Sigmoid colon (tissue), 7 donors: ENCODE measurements around the gene TBC1D9B. TPM values are rescaled to one million over a fixed set of nuclear protein-coding genes. Genes with fewer than 3 reads are reported as not detected.

ENCODE experiments used
- DNase-seq: peaks from one replicate; pipeline ENCODE4 v3.0.0-alpha.2; 2019
- H3K27ac ChIP-seq, 4 donors: fragments of 200-600 bp; sonication (generic); one replicate each; pipeline ENCODE4 v1.5.1; 2016 to 2019; ENCODE audit warnings: mild to moderate bottlenecking in 1 of 4
- H3K27me3 ChIP-seq, 3 donors: fragments of 200-600 bp; sonication (generic); one replicate each; pipeline ENCODE4 v1.5.1; 2019; ENCODE audit warnings: mild to moderate bottlenecking in 1 of 3
- H3K36me3 ChIP-seq, 4 donors: fragments of 200-600 bp; sonication (generic); one replicate each; pipeline ENCODE4 v1.5.1; 2016 to 2019
- H3K4me1 ChIP-seq, 4 donors: fragments of 200-600 bp; sonication (generic); one replicate each; pipeline ENCODE4 v1.5.1; 2017 to 2019
- H3K4me3 ChIP-seq, 4 donors: fragments of 200-600 bp; sonication (generic); one replicate each; pipeline ENCODE4 v1.5.1; 2017 to 2019; ENCODE audit warnings: mild to moderate bottlenecking in 2 of 4, moderate library complexity in 1 of 4
- H3K9me3 ChIP-seq, 4 donors: fragments of 200-600 bp in 3 of 4; sonication (generic) in 3 of 4; one replicate each; pipeline versions ENCODE4 v1.5.1 to v1.6.1; 2013 to 2019
- EP300 ChIP-seq, 4 donors: sonication (generic); formaldehyde crosslinking; IDR thresholded peaks; one replicate each; pipeline ENCODE4 v1.6.1; 2017; ENCODE audit warnings: antibody characterized with exemption in 4 of 4
- POLR2A ChIP-seq, 2 donors: fragments of 450-650 bp; IDR thresholded peaks; one replicate each; pipeline ENCODE4 v1.6.1; 2016; ENCODE audit warnings: antibody characterized with exemption in 2 of 2, mild to moderate bottlenecking in 2 of 2, moderate library complexity in 2 of 2
- POLR2AphosphoS5 ChIP-seq, 4 donors: sonication (generic); formaldehyde crosslinking; IDR thresholded peaks; one replicate each; pipeline ENCODE4 v1.6.1; 2017; ENCODE audit warnings: antibody characterized with exemption in 4 of 4
- WGBS, 2 donors: extraction: QIAGEN DNeasy Blood & Tissue Kit; methylation state at CpG; one replicate each; pipeline ENCODE4 v1.1.7; 2013; 5-methylcytosine and 5-hydroxymethylcytosine counted together
- intact Hi-C: fragments of 100-400 bp; cut with DNase I; formaldehyde crosslinking; loops from one replicate; pipeline ENCODE4 v1.15.1; 2023
- polyA plus RNA-seq, 3 donors: library from polyadenylated mRNA; stranded (reverse); fragments of 200-250 nt; gene quantifications; one replicate each; pipeline ENCODE4 v1.2.3, GENCODE V29; 2013
- total RNA-seq, 4 donors: library from RNA; depleted of rRNA; stranded (reverse); fragments of >200 nt; gene quantifications; one replicate each; pipeline ENCODE4 v1.1.0, GENCODE V29; 2016
- TF ChIP-seq, protein P1 (sequence below), 4 experiments: fragments of 450-650 bp in 3 of 4; fragments of 200-600 bp in 1 of 4; IDR thresholded peaks; one replicate each; pipeline ENCODE4 v1.5.1; 2016 to 2019; ENCODE audit warnings: antibody characterized with exemption in 4 of 4, mild to moderate bottlenecking in 3 of 4, moderate library complexity in 2 of 4
- donor health status: healthy with polysubstance abuse.
- donor health status: Bipolar disorder and iron deficiency.
- donor health status: healthy.

Gene TBC1D9B
- total and polyA plus RNA-seq, 7 donors = 35.4 to 1,545 (median 291) TPM

DNA sequence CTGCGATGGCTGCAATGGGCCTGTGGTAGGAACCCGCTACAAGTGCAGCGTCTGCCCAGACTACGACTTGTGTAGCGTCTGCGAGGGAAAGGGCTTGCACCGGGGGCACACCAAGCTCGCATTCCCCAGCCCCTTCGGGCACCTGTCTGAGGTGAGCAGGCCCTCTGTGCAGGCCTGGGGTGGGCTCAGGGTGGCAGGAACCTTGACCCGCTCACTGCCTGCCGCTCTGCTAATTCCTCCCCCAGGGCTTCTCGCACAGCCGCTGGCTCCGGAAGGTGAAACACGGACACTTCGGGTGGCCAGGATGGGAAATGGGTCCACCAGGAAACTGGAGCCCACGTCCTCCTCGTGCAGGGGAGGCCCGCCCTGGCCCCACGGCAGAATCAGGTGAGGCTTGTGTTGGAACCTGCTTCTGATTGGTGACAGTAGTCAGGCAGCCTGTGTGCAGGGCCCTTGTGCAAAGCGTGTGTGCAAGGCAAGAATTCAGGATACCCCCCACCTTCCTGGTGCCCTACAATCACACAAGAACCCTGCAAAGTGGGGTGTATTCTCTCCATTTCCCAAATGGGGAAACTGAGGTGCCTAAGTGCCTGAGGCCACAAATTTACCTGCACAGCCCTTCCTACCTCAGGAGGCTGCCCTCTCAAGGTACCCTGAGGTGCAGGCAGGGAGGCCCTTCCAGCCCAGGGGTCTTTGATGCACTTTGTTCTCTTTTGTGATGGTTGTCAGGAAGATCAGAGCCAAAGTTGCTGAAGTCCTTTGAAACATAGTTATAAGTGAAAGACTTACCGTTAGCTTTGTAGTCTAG, 83.6 kb downstream of the TBC1D9B start:
- Histone ChIP-seq H3K27ac (peak overlapping the region in 2 of 4 donors; percentile 14 to 99), H3K27me3 (no peaks in the 10 kb centered on the region), H3K4me1 (peaks cover 0 to 80% (median 72%) of the 10 kb centered on the region in 4 donors), H3K4me3 (peak overlapping the region in 1 of 4 donors; percentile 97), H3K36me3 (peaks cover 42 to 68% (median 51%) of the 10 kb centered on the region in 4 donors), H3K9me3 (no peaks in the 10 kb centered on the region)
- intact Hi-C loops = loop anchor here (5.0 kb wide), 1 partner anchor 33 kb away; the partner anchor contains the start of gene MRNIP
- WGBS, 2 donors = 82 to 91% methylated on average over 22 of the region's 22 CpGs
- TF ChIP-seq EP300 (IDR thresholded peaks at IDR 0.05) (no peak), POLR2AphosphoS5 (IDR thresholded peaks at IDR 0.05) (no peak), POLR2A (IDR thresholded peaks at IDR 0.05) (no peak)
- TF ChIP-seq, protein P1, sequence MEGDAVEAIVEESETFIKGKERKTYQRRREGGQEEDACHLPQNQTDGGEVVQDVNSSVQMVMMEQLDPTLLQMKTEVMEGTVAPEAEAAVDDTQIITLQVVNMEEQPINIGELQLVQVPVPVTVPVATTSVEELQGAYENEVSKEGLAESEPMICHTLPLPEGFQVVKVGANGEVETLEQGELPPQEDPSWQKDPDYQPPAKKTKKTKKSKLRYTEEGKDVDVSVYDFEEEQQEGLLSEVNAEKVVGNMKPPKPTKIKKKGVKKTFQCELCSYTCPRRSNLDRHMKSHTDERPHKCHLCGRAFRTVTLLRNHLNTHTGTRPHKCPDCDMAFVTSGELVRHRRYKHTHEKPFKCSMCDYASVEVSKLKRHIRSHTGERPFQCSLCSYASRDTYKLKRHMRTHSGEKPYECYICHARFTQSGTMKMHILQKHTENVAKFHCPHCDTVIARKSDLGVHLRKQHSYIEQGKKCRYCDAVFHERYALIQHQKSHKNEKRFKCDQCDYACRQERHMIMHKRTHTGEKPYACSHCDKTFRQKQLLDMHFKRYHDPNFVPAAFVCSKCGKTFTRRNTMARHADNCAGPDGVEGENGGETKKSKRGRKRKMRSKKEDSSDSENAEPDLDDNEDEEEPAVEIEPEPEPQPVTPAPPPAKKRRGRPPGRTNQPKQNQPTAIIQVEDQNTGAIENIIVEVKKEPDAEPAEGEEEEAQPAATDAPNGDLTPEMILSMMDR (IDR thresholded peaks at IDR 0.05) = no peak
- DNase-seq = peak; percentile 61

DNA sequence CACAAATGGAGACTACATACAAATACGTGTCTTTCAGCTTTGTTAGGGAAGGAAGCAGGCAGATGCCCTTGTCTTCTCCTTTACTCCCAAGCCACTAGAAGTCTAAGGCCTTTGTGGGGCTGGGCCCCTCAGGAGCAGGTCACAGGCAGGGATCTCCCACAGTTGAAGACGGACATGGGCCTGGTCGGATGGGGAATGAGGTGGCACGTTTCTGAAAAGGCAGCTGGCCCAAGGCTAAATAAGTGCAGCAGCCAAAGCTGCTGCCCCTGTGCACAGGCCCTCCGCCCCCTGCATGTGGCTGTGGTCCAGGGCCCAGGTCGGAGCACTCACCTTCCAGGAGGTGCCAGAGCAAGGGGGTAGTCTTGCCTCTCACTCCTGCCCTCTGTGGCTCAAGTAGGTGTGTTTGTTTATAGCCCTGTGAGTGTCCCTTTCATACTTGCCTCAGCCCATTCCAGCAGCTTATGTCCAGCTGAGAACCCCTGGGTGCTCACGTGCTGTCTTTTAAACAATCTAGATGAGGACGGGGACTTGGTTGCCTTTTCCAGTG, 85.2 kb downstream of the TBC1D9B start:
- DNase-seq = peak; percentile 66
- H3K4me1 ChIP-seq = peaks cover 0 to 86% (median 80%) of the 10 kb centered on the region in 4 donors
- intact Hi-C loops = loop anchor here (5.0 kb wide), 1 partner anchor 35 kb away; the partner anchor contains the start of gene MRNIP
- H3K9me3 ChIP-seq = no peaks in the 10 kb centered on the region
- H3K27ac ChIP-seq = peak overlapping the region; percentile 97 to 100 (median 99)
- TF ChIP-seq POLR2AphosphoS5 (IDR thresholded peaks at IDR 0.05) = no peak
- TF ChIP-seq, protein P1 (IDR thresholded peaks at IDR 0.05) = no peak
- no peak for TF ChIP-seq EP300 (IDR thresholded peaks at IDR 0.05)
- TF ChIP-seq POLR2A (IDR thresholded peaks at IDR 0.05) = no peak
- H3K4me3 ChIP-seq = peak overlapping the region; percentile 68 to 99 (median 97)
- H3K27me3 ChIP-seq = no peaks in the 10 kb centered on the region
- H3K36me3 ChIP-seq = peaks cover 30 to 52% (median 40%) of the 10 kb centered on the region in 4 donors
- 41 to 67% methylated on average over 8 of the region's 8 CpGs for WGBS, 2 donors

DNA sequence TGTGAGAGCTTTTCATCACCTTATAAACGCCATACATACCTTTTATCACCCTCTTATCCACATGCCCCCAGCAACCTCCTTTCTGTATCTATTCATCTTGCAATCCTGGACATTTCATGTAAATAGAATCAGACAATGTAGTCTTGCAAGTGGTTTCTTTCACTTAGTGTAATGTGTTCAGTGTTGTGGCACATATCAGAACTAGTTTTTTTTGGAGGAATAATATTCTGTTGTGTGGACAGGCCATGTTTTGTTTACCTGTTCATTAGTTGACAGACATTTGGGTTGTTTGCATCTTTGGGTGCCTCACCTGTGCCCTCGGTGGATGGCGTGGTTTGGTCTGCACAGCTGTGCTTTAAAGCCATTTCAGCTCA, 85.7 kb downstream of the TBC1D9B start:
- Histone ChIP-seq H3K4me1 (peaks cover 0 to 86% (median 80%) of the 10 kb centered on the region in 4 donors), H3K27me3 (no peaks in the 10 kb centered on the region), H3K9me3 (no peaks in the 10 kb centered on the region), H3K27ac (peak overlapping the region; percentile 97 to 100 (median 99)), H3K4me3 (peak overlapping the region; percentile 68 to 99 (median 97)), H3K36me3 (peaks cover 27 to 48% (median 36%) of the 10 kb centered on the region in 4 donors)
- WGBS, 2 donors = 14 to 49% methylated on average over 3 of the region's 3 CpGs
- intact Hi-C loops = loop anchor here (5.0 kb wide), 1 partner anchor 35 kb away; the partner anchor contains the start of gene MRNIP
- no peak for TF ChIP-seq EP300 (IDR thresholded peaks at IDR 0.05)
- no peak for TF ChIP-seq POLR2AphosphoS5 (IDR thresholded peaks at IDR 0.05)
- TF ChIP-seq, protein P1 (IDR thresholded peaks at IDR 0.05) = no peak
- no peak for TF ChIP-seq POLR2A (IDR thresholded peaks at IDR 0.05)
- no peak for DNase-seq

DNA sequence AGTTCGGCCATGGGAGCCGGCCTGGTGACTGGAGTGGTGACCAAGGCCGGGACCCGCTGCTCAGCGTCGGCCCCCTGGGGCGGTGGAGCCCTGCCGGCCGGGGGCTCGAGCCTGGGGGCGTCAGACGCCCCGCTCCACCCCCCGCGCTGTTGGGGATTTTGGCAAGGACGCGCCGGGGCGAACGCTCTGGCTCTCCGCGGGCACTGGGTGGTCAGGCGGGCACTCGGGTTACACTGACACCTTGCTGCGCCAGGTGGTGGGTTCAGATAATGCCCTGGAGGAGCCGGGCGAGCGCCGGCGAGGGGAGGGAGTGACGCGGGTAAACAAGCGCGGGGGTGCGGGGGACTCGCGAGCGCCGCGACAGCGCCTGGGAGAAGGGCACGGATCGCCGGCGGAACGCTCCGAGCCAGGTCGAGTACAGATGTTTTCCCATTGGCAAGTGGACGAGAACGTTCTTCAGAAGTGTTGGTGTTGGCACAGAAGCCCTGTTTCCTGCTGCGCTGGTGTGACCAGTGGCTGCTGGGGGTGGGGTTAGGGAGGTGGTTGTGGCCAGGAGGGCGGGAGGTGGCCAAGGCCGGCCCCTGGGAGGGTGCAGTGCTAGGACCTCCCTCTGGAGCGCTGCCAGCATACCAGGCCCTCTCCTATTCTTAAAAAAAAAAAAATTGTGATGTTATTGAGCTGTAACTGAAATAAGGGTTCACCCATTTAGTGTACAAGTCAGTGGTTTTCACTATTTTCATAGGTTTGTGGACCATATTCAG, 86.2 kb downstream of the TBC1D9B start:
- no peak for TF ChIP-seq EP300 (IDR thresholded peaks at IDR 0.05)
- TF ChIP-seq POLR2A (IDR thresholded peaks at IDR 0.05) = peak; percentile 79 to 82
- TF ChIP-seq, protein P1 (IDR thresholded peaks at IDR 0.05) = no peak
- peak; percentile 95 to 97 (median 97) for TF ChIP-seq POLR2AphosphoS5 (IDR thresholded peaks at IDR 0.05)
- no peaks in the 10 kb centered on the region for H3K9me3 ChIP-seq
- peak overlapping the region; percentile 97 to 100 (median 99) for H3K27ac ChIP-seq
- intact Hi-C loops = loop anchor here (2.0 to 5.0 kb wide), 2 partner anchors 15 to 36 kb away; partner anchors contain the start of genes MGAT4B and MRNIP
- H3K4me1 ChIP-seq = peaks cover 0 to 86% (median 78%) of the 10 kb centered on the region in 4 donors
- H3K4me3 ChIP-seq = peak overlapping the region; percentile 68 to 99 (median 97)
- DNase-seq = peak; percentile 99
- no peaks in the 10 kb centered on the region for H3K27me3 ChIP-seq
- H3K36me3 ChIP-seq = peaks cover 27 to 42% (median 30%) of the 10 kb centered on the region in 4 donors
- WGBS, 2 donors = 0% methylated on average over 54 of the region's 54 CpGs
